ENCODE measurements around the gene NEDD8. TPM values are rescaled to one million over a fixed set of nuclear protein-coding genes. Genes with fewer than 3 reads are reported as not detected.

Gene NEDD8
- total RNA-seq, 6 experiments from 2014 or later: 309 to 401 (median 372) TPM

- H3K4me1 Mint-ChIP-seq (ENCODE audit: low read depth): peaks cover 28% of the 10 kb centered on the region
- peaks cover 9% of the 10 kb centered on the region for H3K27me3 Mint-ChIP-seq (ENCODE audit: insufficient read depth)
- peaks cover 23% of the 10 kb centered on the region for H3K36me3 Mint-ChIP-seq (ENCODE audit: low read depth)
- no peak for DNase-seq
- no peak for TF ChIP-seq CTCF (IDR thresholded peaks at IDR 0.05)
- no peaks in the 10 kb centered on the region for H3K9me3 Mint-ChIP-seq
- H3K4me3 Mint-ChIP-seq: no peak overlapping the region
- H3K27ac Mint-ChIP-seq: no peak overlapping the region
These were observed 49.1 kb downstream of the NEDD8 start for GRCh38 chr14:24183014-24183481.

- TF ChIP-seq CTCF (IDR thresholded peaks at IDR 0.05): no peak
- H3K27me3 Mint-ChIP-seq (ENCODE audit: insufficient read depth): peaks cover 9% of the 10 kb centered on the region
- DNase-seq: no peak
- peaks cover 23% of the 10 kb centered on the region for H3K36me3 Mint-ChIP-seq (ENCODE audit: low read depth)
- no peak overlapping the region for H3K27ac Mint-ChIP-seq
- no peaks in the 10 kb centered on the region for H3K9me3 Mint-ChIP-seq
- H3K4me3 Mint-ChIP-seq: no peak overlapping the region
- peaks cover 21% of the 10 kb centered on the region for H3K4me1 Mint-ChIP-seq (ENCODE audit: low read depth)
These were observed 49.9 kb downstream of the NEDD8 start for GRCh38 chr14:24182110-24182882.

GRCh38 chr14:24181371-24182077 is 50.6 kb downstream of the NEDD8 start:
- H3K27ac Mint-ChIP-seq: no peak overlapping the region
- H3K9me3 Mint-ChIP-seq: no peaks in the 10 kb centered on the region

GRCh38 chr14:24179961-24180796 is 52.0 kb downstream of the NEDD8 start:
- DNase-seq: peak; percentile 83
- TF ChIP-seq CTCF (IDR thresholded peaks at IDR 0.05): no peak
- H3K27me3 Mint-ChIP-seq (ENCODE audit: insufficient read depth): peaks cover 10% of the 10 kb centered on the region
- H3K4me1 Mint-ChIP-seq (ENCODE audit: low read depth): peaks cover 16% of the 10 kb centered on the region
- no peak overlapping the region for H3K4me3 Mint-ChIP-seq
- H3K36me3 Mint-ChIP-seq (ENCODE audit: low read depth): peaks cover 18% of the 10 kb centered on the region
- peak overlapping the region; percentile 88 for H3K27ac Mint-ChIP-seq
- H3K9me3 Mint-ChIP-seq: no peaks in the 10 kb centered on the region

More at GRCh38 chr14:24181371-24182077, 50.6 kb downstream of the NEDD8 start:
- TF ChIP-seq CTCF (IDR thresholded peaks at IDR 0.05): no peak
- peaks cover 18% of the 10 kb centered on the region for H3K36me3 Mint-ChIP-seq (ENCODE audit: low read depth)
- peaks cover 16% of the 10 kb centered on the region for H3K4me1 Mint-ChIP-seq (ENCODE audit: low read depth)
- H3K27me3 Mint-ChIP-seq (ENCODE audit: insufficient read depth): peaks cover 10% of the 10 kb centered on the region
- DNase-seq: no peak
- H3K4me3 Mint-ChIP-seq: no peak overlapping the region

- no peak for TF ChIP-seq CTCF (IDR thresholded peaks at IDR 0.05)
- no peak for DNase-seq
- Mint-ChIP-seq H3K36me3 (ENCODE audit: low read depth) (peaks cover 18% of the 10 kb centered on the region), H3K9me3 (no peaks in the 10 kb centered on the region), H3K27ac (peak overlapping the region; percentile 88), H3K27me3 (ENCODE audit: insufficient read depth) (peaks cover 11% of the 10 kb centered on the region), H3K4me1 (ENCODE audit: low read depth) (peaks cover 16% of the 10 kb centered on the region), H3K4me3 (no peak overlapping the region)
These were observed 52.7 kb downstream of the NEDD8 start for GRCh38 chr14:24179294-24179960.

Data from HFFc6 (cell line).